ENCODE data around the gene NFKBIE. TPM values are rescaled to one million over a fixed set of nuclear protein-coding genes. Genes with fewer than 3 reads are reported as not detected.

The NFKBIE gene
- total RNA-seq, 1 experiment from 2014 or later: 24.9 TPM

DNA sequence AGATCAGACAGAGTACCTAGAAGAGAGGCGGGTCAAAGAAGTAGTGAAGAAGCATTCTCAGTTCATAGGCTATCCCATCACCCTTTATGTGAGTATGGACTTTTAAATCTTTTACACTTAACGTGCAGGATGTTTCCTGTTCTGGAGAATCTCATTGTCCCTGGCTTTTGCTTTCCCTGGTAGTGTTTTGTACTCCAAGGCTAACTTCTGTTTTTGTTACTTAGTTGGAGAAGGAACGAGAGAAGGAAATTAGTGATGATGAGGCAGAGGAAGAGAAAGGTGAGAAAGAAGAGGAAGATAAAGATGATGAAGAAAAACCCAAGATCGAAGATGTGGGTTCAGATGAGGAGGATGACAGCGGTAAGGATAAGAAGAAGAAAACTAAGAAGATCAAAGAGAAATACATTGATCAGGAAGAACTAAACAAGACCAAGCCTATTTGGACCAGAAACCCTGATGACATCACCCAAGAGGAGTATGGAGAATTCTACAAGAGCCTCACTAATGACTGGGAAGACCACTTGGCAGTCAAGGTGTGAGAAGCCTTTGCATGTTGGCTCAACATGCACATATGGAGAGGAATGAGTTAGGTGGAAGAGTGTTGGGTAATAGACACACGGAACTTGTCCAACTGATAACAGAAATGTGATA, 15.2 kb downstream of the NFKBIE start:
- peaks cover 63% of the 10 kb centered on the region for H3K36me3 ChIP-seq (ENCODE audit: control insufficient read depth, insufficient read depth, low read length)
- peaks cover 52% of the 10 kb centered on the region for H3K4me1 ChIP-seq (ENCODE audit: control insufficient read depth, insufficient read depth, low read length)
- no peaks in the 10 kb centered on the region for H3K27me3 ChIP-seq (ENCODE audit: control insufficient read depth, insufficient read depth, low read length)
- intact Hi-C loops (cut with micrococcal nuclease; ENCODE audit: unreplicated experiment): loop anchor here (10.0 kb wide), 1 partner anchor 155 kb away; no protein-coding TSS in a partner anchor
- ChIA-PET CTCF (no interaction called here), POLR2A (no interaction called here)
- ATAC-seq (no peak), DNase-seq (ENCODE audit: low read depth, low spot score) (no peak)
- in situ Hi-C loops (cut with HindIII; ENCODE audit: low pct_unique_long_range_greater_than_20kb, low sequenced_read_pairs): no loop called here
- H3K9me3 ChIP-seq (ENCODE audit: control insufficient read depth, insufficient read depth, low read depth, low read length): no peaks in the 10 kb centered on the region
- H3K4me3 ChIP-seq (ENCODE audit: low read depth in 2 of 2, low read length in 2 of 2): peak overlapping the region; percentile 99 to 100
- BruUV-seq (replicated peaks): TSS peak; percentile 67
- TF ChIP-seq SIN3A (IDR thresholded peaks at IDR 0.05; ENCODE audit: borderline replicate concordance, insufficient read depth, low read depth, low read length) (no peak), POLR2AphosphoS5 (IDR thresholded peaks at IDR 0.05; ENCODE audit: low read depth, low read length) (no peak)
- TF ChIP-seq, protein P1, sequence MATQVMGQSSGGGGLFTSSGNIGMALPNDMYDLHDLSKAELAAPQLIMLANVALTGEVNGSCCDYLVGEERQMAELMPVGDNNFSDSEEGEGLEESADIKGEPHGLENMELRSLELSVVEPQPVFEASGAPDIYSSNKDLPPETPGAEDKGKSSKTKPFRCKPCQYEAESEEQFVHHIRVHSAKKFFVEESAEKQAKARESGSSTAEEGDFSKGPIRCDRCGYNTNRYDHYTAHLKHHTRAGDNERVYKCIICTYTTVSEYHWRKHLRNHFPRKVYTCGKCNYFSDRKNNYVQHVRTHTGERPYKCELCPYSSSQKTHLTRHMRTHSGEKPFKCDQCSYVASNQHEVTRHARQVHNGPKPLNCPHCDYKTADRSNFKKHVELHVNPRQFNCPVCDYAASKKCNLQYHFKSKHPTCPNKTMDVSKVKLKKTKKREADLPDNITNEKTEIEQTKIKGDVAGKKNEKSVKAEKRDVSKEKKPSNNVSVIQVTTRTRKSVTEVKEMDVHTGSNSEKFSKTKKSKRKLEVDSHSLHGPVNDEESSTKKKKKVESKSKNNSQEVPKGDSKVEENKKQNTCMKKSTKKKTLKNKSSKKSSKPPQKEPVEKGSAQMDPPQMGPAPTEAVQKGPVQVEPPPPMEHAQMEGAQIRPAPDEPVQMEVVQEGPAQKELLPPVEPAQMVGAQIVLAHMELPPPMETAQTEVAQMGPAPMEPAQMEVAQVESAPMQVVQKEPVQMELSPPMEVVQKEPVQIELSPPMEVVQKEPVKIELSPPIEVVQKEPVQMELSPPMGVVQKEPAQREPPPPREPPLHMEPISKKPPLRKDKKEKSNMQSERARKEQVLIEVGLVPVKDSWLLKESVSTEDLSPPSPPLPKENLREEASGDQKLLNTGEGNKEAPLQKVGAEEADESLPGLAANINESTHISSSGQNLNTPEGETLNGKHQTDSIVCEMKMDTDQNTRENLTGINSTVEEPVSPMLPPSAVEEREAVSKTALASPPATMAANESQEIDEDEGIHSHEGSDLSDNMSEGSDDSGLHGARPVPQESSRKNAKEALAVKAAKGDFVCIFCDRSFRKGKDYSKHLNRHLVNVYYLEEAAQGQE (IDR thresholded peaks at IDR 0.05; ENCODE audit: insufficient read depth in 1 of 2, low read depth in 2 of 2, low read length in 1 of 2): no peak
- TF ChIP-seq, protein P2, sequence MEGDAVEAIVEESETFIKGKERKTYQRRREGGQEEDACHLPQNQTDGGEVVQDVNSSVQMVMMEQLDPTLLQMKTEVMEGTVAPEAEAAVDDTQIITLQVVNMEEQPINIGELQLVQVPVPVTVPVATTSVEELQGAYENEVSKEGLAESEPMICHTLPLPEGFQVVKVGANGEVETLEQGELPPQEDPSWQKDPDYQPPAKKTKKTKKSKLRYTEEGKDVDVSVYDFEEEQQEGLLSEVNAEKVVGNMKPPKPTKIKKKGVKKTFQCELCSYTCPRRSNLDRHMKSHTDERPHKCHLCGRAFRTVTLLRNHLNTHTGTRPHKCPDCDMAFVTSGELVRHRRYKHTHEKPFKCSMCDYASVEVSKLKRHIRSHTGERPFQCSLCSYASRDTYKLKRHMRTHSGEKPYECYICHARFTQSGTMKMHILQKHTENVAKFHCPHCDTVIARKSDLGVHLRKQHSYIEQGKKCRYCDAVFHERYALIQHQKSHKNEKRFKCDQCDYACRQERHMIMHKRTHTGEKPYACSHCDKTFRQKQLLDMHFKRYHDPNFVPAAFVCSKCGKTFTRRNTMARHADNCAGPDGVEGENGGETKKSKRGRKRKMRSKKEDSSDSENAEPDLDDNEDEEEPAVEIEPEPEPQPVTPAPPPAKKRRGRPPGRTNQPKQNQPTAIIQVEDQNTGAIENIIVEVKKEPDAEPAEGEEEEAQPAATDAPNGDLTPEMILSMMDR (IDR thresholded peaks at IDR 0.05): no peak
- peak overlapping the region; percentile 68 for H3K27ac ChIP-seq (ENCODE audit: low read length)

DNA sequence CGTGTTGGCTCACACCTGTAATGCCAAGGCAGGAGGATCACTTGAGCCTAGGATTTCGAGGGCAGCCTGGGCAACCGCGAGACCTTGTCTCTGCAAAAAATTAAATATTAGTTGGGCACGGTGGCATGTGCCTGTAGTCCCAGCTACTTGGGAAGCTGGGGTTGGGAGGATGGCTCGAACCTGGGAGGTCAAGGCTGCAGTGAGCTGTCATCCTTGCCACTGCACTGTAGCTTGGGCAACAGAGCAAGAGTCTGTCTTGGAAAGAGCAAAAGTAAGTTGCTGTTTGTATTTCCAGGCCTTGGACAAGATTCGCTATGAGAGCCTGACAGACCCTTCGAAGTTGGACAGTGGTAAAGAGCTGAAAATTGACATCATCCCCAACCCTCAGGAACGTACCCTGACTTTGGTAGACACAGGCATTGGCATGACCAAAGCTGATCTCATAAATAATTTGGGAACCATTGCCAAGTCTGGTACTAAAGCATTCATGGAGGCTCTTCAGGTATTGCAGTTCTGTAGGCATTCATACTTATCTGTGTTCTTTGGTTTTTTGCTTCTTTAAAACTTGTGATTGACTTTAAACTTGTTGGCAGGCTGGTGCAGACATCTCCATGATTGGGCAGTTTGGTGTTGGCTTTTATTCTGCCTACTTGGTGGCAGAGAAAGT, 16.1 kb downstream of the NFKBIE start:
- no peak for ATAC-seq
- Histone ChIP-seq H3K4me3 (ENCODE audit: low read depth in 2 of 2, low read length in 2 of 2) (peak overlapping the region; percentile 99 to 100), H3K36me3 (ENCODE audit: control insufficient read depth, insufficient read depth, low read length) (peaks cover 63% of the 10 kb centered on the region), H3K27ac (ENCODE audit: low read length) (peak overlapping the region; percentile 100), H3K9me3 (ENCODE audit: control insufficient read depth, insufficient read depth, low read depth, low read length) (no peaks in the 10 kb centered on the region), H3K27me3 (ENCODE audit: control insufficient read depth, insufficient read depth, low read length) (no peaks in the 10 kb centered on the region), H3K4me1 (ENCODE audit: control insufficient read depth, insufficient read depth, low read length) (peaks cover 45% of the 10 kb centered on the region)
- CTCF ChIA-PET: no interaction called here
- no TSS peak for BruUV-seq (replicated peaks)
- intact Hi-C loops (cut with micrococcal nuclease; ENCODE audit: unreplicated experiment): no loop called here
- no peak for DNase-seq (ENCODE audit: low read depth, low spot score)
- POLR2A ChIA-PET: interaction anchor here (0.7 kb wide), 1 partner anchor 164 kb away, joined by 5 read pairs; no protein-coding TSS in a partner anchor
- in situ Hi-C loops (cut with HindIII; ENCODE audit: low pct_unique_long_range_greater_than_20kb, low sequenced_read_pairs): no loop called here
- TF ChIP-seq POLR2AphosphoS5 (IDR thresholded peaks at IDR 0.05; ENCODE audit: low read depth, low read length): peak; percentile 32
- TF ChIP-seq SIN3A (IDR thresholded peaks at IDR 0.05; ENCODE audit: borderline replicate concordance, insufficient read depth, low read depth, low read length): no peak

DNA sequence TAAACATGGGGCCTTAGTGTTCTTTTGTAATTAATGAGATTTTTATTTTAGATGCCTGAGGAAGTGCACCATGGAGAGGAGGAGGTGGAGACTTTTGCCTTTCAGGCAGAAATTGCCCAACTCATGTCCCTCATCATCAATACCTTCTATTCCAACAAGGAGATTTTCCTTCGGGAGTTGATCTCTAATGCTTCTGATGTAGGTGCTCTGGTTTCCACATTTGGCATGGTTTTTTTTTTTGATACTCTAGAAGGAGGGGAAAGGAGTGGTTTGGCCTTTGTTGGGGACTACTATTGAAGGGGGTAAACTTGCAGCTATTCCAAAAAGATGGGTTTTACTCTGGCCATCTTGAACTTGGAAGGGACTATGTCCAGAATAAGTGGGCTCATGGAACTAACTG, 16.8 kb downstream of the NFKBIE start:
- H3K27ac ChIP-seq (ENCODE audit: low read length): peak overlapping the region; percentile 100
- H3K4me1 ChIP-seq (ENCODE audit: control insufficient read depth, insufficient read depth, low read length): peaks cover 40% of the 10 kb centered on the region
- TF ChIP-seq TCF7L2 (IDR thresholded peaks at IDR 0.05; ENCODE audit: low read depth, low read length): no peak
- no peak for TF ChIP-seq SIN3A (IDR thresholded peaks at IDR 0.05; ENCODE audit: borderline replicate concordance, insufficient read depth, low read depth, low read length)
- TF ChIP-seq, protein P1 (IDR thresholded peaks at IDR 0.05; ENCODE audit: insufficient read depth in 1 of 2, low read depth in 2 of 2, low read length in 1 of 2): no peak
- TF ChIP-seq, protein P2 (IDR thresholded peaks at IDR 0.05): no peak
- TF ChIP-seq POLR2AphosphoS5 (IDR thresholded peaks at IDR 0.05; ENCODE audit: low read depth, low read length): no peak
- H3K36me3 ChIP-seq (ENCODE audit: control insufficient read depth, insufficient read depth, low read length): peaks cover 59% of the 10 kb centered on the region
- ChIA-PET POLR2A (interaction anchor here (0.7 kb wide), 1 partner anchor 164 kb away, joined by 5 read pairs; no protein-coding TSS in a partner anchor), CTCF (no interaction called here)
- H3K4me3 ChIP-seq (ENCODE audit: low read depth in 2 of 2, low read length in 2 of 2): peak overlapping the region; percentile 99 to 100
- ATAC-seq: no peak
- H3K9me3 ChIP-seq (ENCODE audit: control insufficient read depth, insufficient read depth, low read depth, low read length): no peaks in the 10 kb centered on the region
- BruUV-seq (replicated peaks): no TSS peak
- H3K27me3 ChIP-seq (ENCODE audit: control insufficient read depth, insufficient read depth, low read length): no peaks in the 10 kb centered on the region
- intact Hi-C loops (cut with micrococcal nuclease; ENCODE audit: unreplicated experiment) (no loop called here), in situ Hi-C loops (cut with HindIII; ENCODE audit: low pct_unique_long_range_greater_than_20kb, low sequenced_read_pairs) (no loop called here)
- no peak for DNase-seq (ENCODE audit: low read depth, low spot score)

All from Panc1 (cell line).